HG03521 (cell line): ENCODE measurements around the gene CCDC91.
"Not testable (repeated sequence)": the region's sequence is repeated elsewhere in the genome, so short reads cannot be mapped to it uniquely, and the experiment has no call there.

Source experiments
- ATAC-seq: cut with Tn5 transposase; IDR thresholded peaks from one replicate; pipeline ENCODE4 v1.9.1; 2021; ENCODE audit warnings: mild to moderate bottlenecking, moderate library complexity; ENCODE audit not compliant: unreplicated experiment

CCDC91 gene

GRCh38 chr12:28278960-28279359 lies 88.7 kb downstream of the CCDC91 start:
- no peak for ATAC-seq

- ATAC-seq: no peak
These were observed 96.1 kb downstream of the CCDC91 start for GRCh38 chr12:28286352-28286751.

GRCh38 chr12:28290262-28290661 lies 100.0 kb downstream of the CCDC91 start:
- ATAC-seq: no peak

GRCh38 chr12:28292699-28293098 lies 102.4 kb downstream of the CCDC91 start:
- no peak for ATAC-seq

GRCh38 chr12:28294300-28294699 lies 104.0 kb downstream of the CCDC91 start:
- no peak for ATAC-seq

- ATAC-seq: no peak
These were observed 106.0 kb downstream of the CCDC91 start for GRCh38 chr12:28296287-28296686.

- ATAC-seq: no peak
These were observed 112.9 kb downstream of the CCDC91 start for GRCh38 chr12:28303192-28303591.

- ATAC-seq: no peak
These were observed 116.3 kb downstream of the CCDC91 start for GRCh38 chr12:28306535-28306934.

GRCh38 chr12:28308891-28309290 lies 118.6 kb downstream of the CCDC91 start:
- no peak for ATAC-seq

- no peak for ATAC-seq
These were observed 123.4 kb downstream of the CCDC91 start for GRCh38 chr12:28313631-28314030.

- no peak for ATAC-seq
These were observed 125.8 kb downstream of the CCDC91 start for GRCh38 chr12:28316049-28316448.

- no peak for ATAC-seq
These were observed 128.0 kb downstream of the CCDC91 start for GRCh38 chr12:28318273-28318672.

- ATAC-seq: no peak
These were observed 130.1 kb downstream of the CCDC91 start for GRCh38 chr12:28320353-28320752.

- no peak for ATAC-seq
These were observed 137.5 kb downstream of the CCDC91 start for GRCh38 chr12:28327722-28328121.

- ATAC-seq: no peak
These were observed 138.7 kb downstream of the CCDC91 start for GRCh38 chr12:28328967-28329366.

- ATAC-seq: not testable (repeated sequence)
These were observed 139.5 kb downstream of the CCDC91 start for GRCh38 chr12:28329727-28330126.

GRCh38 chr12:28330232-28330631 lies 140.0 kb downstream of the CCDC91 start:
- ATAC-seq: not testable (repeated sequence)

GRCh38 chr12:28331130-28331529 lies 140.9 kb downstream of the CCDC91 start:
- ATAC-seq: no peak

GRCh38 chr12:28340261-28341045 lies 150.2 kb downstream of the CCDC91 start:
- no peak for ATAC-seq

- no peak for ATAC-seq
These were observed 153.5 kb downstream of the CCDC91 start for GRCh38 chr12:28343713-28344112.

- no peak for ATAC-seq
These were observed 156.3 kb downstream of the CCDC91 start for GRCh38 chr12:28346567-28346966.

- ATAC-seq: no peak
These were observed 158.9 kb downstream of the CCDC91 start for GRCh38 chr12:28349196-28349595.

GRCh38 chr12:28350502-28350901 lies 160.2 kb downstream of the CCDC91 start:
- ATAC-seq: no peak
